Parathyroid adenoma (tissue), 2 donors: ENCODE data around the gene TMEM267.

Experiments
- H2AFZ ChIP-seq: fragments of 300-600 bp; sonication (generic); one replicate; pipeline ENCODE4 v1.7.0; 2017; ENCODE audit warnings: antibody characterized with exemption, mild to moderate bottlenecking
- H3K27ac ChIP-seq: fragments of 300-600 bp; sonication (generic); one replicate; pipeline ENCODE4 v1.7.0; 2017
- H3K27me3 ChIP-seq: fragments of 300-600 bp; sonication (generic); one replicate; pipeline ENCODE4 v1.7.0; 2017; ENCODE audit warnings: low read length; ENCODE audit not compliant: control insufficient read depth, insufficient read depth
- H3K36me3 ChIP-seq: fragments of 300-600 bp; sonication (generic); one replicate; pipeline ENCODE4 v1.7.0; 2017; ENCODE audit warnings: low read length; ENCODE audit not compliant: control insufficient read depth, insufficient read depth
- H3K4me1 ChIP-seq: fragments of 300-600 bp; sonication (generic); one replicate; pipeline ENCODE4 v1.7.0; 2017; ENCODE audit warnings: control low read depth
- H3K4me2 ChIP-seq: fragments of 300-600 bp; sonication (generic); one replicate; pipeline ENCODE4 v1.7.0; 2017; ENCODE audit warnings: low read length
- H3K4me3 ChIP-seq: fragments of 300-600 bp; sonication (generic); one replicate; pipeline ENCODE4 v1.7.0; 2017; ENCODE audit warnings: low read depth, low read length
- H3K79me2 ChIP-seq: fragments of 300-600 bp; sonication (generic); one replicate; pipeline ENCODE4 v1.7.0; 2017; ENCODE audit warnings: control low read depth
- H3K9ac ChIP-seq: fragments of 300-600 bp; sonication (generic); one replicate; pipeline ENCODE4 v1.7.0; 2017; ENCODE audit warnings: mild to moderate bottlenecking
- H3K9me3 ChIP-seq: fragments of 300-600 bp; sonication (generic); one replicate; pipeline ENCODE4 v1.7.0; 2017; ENCODE audit warnings: low read length; ENCODE audit not compliant: control insufficient read depth
- TF ChIP-seq, protein P1 (sequence below): fragments of 300-600 bp; sonication (generic); IDR thresholded peaks from one replicate; pipeline ENCODE4 v1.7.0; 2017; ENCODE audit warnings: antibody characterized with exemption, mild to moderate bottlenecking
- donor health status: primary hyperparathyroidism.

TMEM267 gene

DNA sequence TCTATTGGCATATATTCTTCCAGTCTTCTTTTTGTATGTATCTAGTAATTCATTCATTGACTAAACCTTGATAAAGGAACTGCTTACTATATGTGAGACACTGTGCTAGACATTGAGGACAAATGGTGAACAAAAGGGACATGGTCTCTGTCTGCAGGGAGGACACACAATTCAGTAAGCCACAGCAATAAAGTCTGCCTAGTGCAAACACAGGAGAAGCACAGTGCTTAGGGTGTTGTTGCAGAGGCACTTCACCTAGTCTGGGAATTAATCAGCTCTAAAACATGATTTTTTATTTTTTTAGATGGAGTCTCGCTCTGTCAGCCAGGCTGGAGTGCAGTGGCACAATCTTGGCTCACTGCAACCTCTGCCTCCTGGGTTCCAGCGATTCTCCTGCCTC lies 65.1 kb downstream of the TMEM267 start:
- H3K36me3 ChIP-seq: no peaks in the 10 kb centered on the region
- H3K4me3 ChIP-seq: no peak overlapping the region
- no peaks in the 10 kb centered on the region for H3K9me3 ChIP-seq
- H2AFZ ChIP-seq: no peak overlapping the region
- H3K4me1 ChIP-seq: no peaks in the 10 kb centered on the region
- H3K4me2 ChIP-seq: no peak overlapping the region
- H3K79me2 ChIP-seq: no peaks in the 10 kb centered on the region
- H3K27ac ChIP-seq: no peak overlapping the region
- TF ChIP-seq, protein P1, sequence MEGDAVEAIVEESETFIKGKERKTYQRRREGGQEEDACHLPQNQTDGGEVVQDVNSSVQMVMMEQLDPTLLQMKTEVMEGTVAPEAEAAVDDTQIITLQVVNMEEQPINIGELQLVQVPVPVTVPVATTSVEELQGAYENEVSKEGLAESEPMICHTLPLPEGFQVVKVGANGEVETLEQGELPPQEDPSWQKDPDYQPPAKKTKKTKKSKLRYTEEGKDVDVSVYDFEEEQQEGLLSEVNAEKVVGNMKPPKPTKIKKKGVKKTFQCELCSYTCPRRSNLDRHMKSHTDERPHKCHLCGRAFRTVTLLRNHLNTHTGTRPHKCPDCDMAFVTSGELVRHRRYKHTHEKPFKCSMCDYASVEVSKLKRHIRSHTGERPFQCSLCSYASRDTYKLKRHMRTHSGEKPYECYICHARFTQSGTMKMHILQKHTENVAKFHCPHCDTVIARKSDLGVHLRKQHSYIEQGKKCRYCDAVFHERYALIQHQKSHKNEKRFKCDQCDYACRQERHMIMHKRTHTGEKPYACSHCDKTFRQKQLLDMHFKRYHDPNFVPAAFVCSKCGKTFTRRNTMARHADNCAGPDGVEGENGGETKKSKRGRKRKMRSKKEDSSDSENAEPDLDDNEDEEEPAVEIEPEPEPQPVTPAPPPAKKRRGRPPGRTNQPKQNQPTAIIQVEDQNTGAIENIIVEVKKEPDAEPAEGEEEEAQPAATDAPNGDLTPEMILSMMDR: no peak
- no peaks in the 10 kb centered on the region for H3K27me3 ChIP-seq
- H3K9ac ChIP-seq: no peak overlapping the region

DNA sequence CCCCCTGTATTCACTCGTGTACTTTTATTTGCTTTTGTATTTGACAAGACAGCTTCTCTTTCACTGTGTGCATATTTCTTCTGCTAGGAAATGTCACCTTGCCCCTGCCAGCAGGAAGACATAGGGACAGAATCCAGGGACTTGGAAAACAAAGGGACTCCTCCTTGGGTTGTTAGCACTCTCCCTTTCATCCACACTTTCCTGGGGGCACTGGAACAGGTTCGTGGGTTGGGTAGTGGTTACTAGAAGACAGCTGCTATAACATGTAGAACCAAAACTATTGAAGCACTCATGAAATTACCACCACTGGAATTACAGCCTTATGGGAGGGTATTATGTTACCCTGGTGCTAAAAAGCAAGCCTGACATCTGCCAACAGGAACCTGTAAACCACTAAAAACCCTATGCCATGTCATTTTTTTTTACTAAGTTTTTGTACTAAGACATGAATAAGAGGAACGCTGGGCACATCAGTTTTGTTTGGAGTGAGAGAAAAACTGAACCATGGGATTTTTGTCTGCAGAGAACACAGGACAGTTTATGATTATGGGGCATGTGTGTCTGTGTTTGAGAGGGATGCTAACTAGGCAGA lies 66.8 kb downstream of the TMEM267 start:
- Histone ChIP-seq H3K4me2 (no peak overlapping the region), H3K9ac (no peak overlapping the region), H3K4me3 (no peak overlapping the region), H3K9me3 (no peaks in the 10 kb centered on the region), H3K79me2 (no peaks in the 10 kb centered on the region), H3K27ac (no peak overlapping the region), H3K27me3 (no peaks in the 10 kb centered on the region), H3K36me3 (no peaks in the 10 kb centered on the region), H3K4me1 (no peaks in the 10 kb centered on the region), H2AFZ (no peak overlapping the region)
- TF ChIP-seq, protein P1: no peak

DNA sequence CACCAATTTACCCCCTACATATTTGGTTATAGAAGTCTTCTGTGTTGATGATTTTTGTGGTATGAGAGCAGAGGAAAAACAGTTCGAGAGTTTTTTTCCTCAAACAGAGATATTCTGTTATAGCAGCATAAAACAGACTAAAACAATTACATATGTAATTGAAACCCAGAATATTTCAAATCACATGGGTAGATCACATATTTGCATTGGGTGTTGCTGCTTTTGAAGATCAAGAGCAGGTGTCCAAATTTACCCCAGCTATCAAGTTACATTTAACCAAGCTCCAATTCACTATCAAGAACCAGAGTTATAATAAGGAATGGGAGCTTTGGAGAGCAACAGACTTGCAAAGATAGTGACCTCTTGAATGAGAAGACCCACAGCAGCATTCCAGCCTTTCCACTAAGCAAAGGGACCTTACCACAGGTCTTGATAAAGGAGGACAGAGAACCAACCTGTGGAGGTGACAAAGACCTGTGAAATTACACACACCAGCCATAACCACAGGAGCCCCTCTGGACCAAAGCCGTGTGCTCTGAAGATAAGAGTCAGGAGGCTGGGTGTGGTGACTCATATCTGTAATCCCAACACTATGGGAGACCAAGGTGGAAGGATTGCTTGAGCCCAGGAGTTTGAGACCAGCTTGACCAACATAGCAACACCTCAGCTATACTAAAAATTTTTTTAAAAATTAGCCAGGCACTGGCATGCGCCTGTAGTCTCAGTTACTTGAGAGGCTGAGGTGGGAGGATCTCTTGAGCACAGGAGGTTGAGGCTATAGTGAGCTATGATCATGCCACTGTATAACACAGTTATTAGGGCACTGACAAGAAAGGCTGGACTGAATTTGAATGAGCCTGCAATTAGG lies 67.5 kb downstream of the TMEM267 start:
- Histone ChIP-seq H3K4me3 (no peak overlapping the region), H3K79me2 (no peaks in the 10 kb centered on the region), H3K4me1 (no peaks in the 10 kb centered on the region), H3K9ac (no peak overlapping the region), H3K27ac (no peak overlapping the region), H3K9me3 (no peaks in the 10 kb centered on the region), H2AFZ (no peak overlapping the region), H3K36me3 (no peaks in the 10 kb centered on the region), H3K27me3 (no peaks in the 10 kb centered on the region), H3K4me2 (no peak overlapping the region)
- TF ChIP-seq, protein P1: no peak

DNA sequence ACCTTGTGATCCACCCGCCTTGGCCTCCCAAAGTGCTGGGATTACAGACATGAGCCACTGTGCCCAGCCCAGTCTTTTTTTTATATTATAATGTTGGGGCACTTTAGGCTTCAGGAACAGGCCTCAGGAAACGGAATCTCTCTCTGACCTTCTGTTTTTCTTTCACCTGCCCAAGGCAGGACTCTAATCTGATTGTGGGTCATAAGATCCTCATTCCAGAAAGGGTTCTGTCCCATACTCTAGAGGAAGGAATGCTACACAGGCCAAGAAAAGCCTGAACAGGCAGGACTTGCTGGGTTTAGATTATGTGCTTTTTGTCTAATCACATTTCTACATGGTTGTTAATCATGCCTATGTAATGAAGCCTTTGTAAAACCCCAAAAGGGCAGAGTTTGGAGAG lies 69.7 kb downstream of the TMEM267 start:
- Histone ChIP-seq H2AFZ (no peak overlapping the region), H3K9me3 (no peaks in the 10 kb centered on the region), H3K79me2 (no peaks in the 10 kb centered on the region), H3K27me3 (no peaks in the 10 kb centered on the region), H3K27ac (no peak overlapping the region), H3K9ac (no peak overlapping the region), H3K36me3 (no peaks in the 10 kb centered on the region), H3K4me3 (no peak overlapping the region), H3K4me1 (no peaks in the 10 kb centered on the region), H3K4me2 (no peak overlapping the region)
- TF ChIP-seq, protein P1: no peak
